ENCODE measurements around the gene TBC1D4. TPM values are rescaled to one million over a fixed set of nuclear protein-coding genes. Genes with fewer than 3 reads are reported as not detected.

TBC1D4 gene
- total and polyA plus RNA-seq, 10 of the 15 experiments (the other 5 are each of a cell fraction or from before 2014, with no cell fraction given): 11.0 to 38.6 (median 25.5) TPM

DNA sequence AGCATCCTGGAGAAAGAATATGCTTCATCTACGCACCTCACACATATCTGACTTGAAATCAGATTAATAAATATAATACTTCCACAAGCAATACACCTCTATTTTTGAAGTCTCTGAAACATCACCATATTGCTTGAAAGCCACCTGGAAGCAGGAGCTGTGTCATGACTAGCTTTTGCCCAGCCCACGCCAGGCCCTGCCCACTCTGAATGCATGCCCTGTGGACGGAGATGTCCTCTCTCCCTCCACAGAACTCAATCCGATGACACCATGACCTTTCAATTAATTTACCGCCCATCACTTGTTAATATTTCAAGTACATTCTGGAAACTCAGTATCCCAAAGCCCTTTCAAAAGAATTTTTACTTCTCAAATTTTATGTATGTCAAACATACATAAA is 108.0 kb downstream of the TBC1D4 start (continued):
- no peak for TF ChIP-seq YY1 (IDR thresholded peaks at IDR 0.05; ENCODE audit: low read depth, low read length)

DNA sequence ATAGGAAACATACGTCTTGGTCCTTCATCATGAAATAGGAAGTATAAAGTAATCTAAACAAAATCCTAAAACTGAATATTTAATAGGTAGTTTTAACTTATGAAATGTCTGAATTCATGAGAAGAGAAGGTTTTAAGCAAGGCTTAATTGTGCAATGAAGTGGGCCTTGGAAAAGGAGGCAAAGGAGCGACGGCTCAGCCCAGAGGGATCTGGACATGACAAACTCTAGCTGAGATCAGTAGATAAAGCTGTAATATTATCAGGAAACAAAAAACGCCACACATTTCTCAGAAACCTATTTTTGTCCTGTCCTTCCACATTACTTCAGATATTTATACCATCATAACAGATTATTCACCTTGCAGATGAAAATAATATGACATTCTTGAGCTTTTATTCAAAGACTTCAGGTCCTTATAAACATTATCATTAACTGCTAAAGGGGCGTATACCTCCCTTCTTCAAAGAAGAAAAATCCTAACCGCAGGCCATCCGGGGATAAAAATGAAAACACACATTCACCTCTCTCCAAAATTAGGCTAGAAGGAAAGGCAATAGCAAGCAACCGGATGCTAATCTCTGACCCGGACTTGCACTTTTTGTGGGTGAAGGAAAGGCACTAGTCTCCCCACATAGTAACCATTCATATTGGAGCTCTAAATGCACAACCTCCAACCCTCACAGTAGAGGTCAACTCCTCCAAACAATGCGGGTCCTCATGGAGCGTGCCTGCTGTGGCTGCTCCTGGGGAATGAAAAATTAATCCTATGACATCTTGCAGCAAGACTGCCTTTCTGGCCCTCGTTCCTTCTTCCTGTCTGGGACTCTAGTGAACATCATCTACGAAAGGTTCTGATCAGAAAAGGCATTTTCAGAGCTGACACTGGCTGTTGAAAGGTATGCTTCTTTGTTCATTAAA is 108.8 kb downstream of the TBC1D4 start:
- TF ChIP-seq, protein P1, sequence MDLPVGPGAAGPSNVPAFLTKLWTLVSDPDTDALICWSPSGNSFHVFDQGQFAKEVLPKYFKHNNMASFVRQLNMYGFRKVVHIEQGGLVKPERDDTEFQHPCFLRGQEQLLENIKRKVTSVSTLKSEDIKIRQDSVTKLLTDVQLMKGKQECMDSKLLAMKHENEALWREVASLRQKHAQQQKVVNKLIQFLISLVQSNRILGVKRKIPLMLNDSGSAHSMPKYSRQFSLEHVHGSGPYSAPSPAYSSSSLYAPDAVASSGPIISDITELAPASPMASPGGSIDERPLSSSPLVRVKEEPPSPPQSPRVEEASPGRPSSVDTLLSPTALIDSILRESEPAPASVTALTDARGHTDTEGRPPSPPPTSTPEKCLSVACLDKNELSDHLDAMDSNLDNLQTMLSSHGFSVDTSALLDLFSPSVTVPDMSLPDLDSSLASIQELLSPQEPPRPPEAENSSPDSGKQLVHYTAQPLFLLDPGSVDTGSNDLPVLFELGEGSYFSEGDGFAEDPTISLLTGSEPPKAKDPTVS (IDR thresholded peaks at IDR 0.05; ENCODE audit: low read depth, low read length): no peak
- TF ChIP-seq HDAC6 (IDR thresholded peaks at IDR 0.05; ENCODE audit: unreplicated experiment) (no peak), NR2C2 (IDR thresholded peaks at IDR 0.05; ENCODE audit: borderline replicate concordance, control insufficient read depth, insufficient read length, low read depth) (no peak), BHLHE40 (IDR thresholded peaks at IDR 0.05; ENCODE audit: borderline replicate concordance in 1 of 2, low read depth in 2 of 2, low read length in 1 of 2) (no peak), PML (IDR thresholded peaks at IDR 0.05; ENCODE audit: low read length) (no peak), RELA (IDR thresholded peaks at IDR 0.05; ENCODE audit: borderline replicate concordance, partially characterized antibody) (no peak), CEBPB (IDR thresholded peaks at IDR 0.05; ENCODE audit: borderline replicate concordance in 1 of 2, low read depth in 2 of 2, low read length in 2 of 2) (no peak), MYB (IDR thresholded peaks at IDR 0.05; ENCODE audit: borderline replicate concordance, low read depth, low read length) (no peak), BRCA1 (IDR thresholded peaks at IDR 0.05; ENCODE audit: low read depth, low read length) (no peak), ZNF384 (IDR thresholded peaks at IDR 0.05; ENCODE audit: borderline replicate concordance, low read depth, low read length) (no peak), POLR2A (IDR thresholded peaks at IDR 0.05; ENCODE audit: low read depth, low read length) (no peak), KDM1A (IDR thresholded peaks at IDR 0.05; ENCODE audit: borderline replicate concordance) (no peak), JUND (IDR thresholded peaks at IDR 0.05; ENCODE audit: low read depth, low read length) (no peak), STAT3 (IDR thresholded peaks at IDR 0.05; ENCODE audit: low read depth, low read length) (no peak), POLR2AphosphoS5 (IDR thresholded peaks at IDR 0.05; ENCODE audit: low read length) (no peak), BMI1 (IDR thresholded peaks at IDR 0.05; ENCODE audit: borderline replicate concordance) (no peak)
- TF ChIP-seq, protein P2, sequence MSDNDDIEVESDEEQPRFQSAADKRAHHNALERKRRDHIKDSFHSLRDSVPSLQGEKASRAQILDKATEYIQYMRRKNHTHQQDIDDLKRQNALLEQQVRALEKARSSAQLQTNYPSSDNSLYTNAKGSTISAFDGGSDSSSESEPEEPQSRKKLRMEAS (IDR thresholded peaks at IDR 0.05; ENCODE audit: low read depth, low read length): no peak
- H3K9ac ChIP-seq (ENCODE audit: control insufficient read depth, insufficient read depth, low read length): no peak overlapping the region

More for the DNA sequence above, 108.8 kb downstream of the TBC1D4 start:
- Histone ChIP-seq H3K27ac (ENCODE audit: control insufficient read depth, insufficient read depth) (no peak overlapping the region), H3K4me3 (no peak overlapping the region), H3K9me3 (replicated peaks; ENCODE audit: control insufficient read depth, insufficient read depth, low read length) (no peaks in the 10 kb centered on the region), H4K20me1 (ENCODE audit: control insufficient read depth, insufficient read depth) (no peaks in the 10 kb centered on the region), H3K4me1 (ENCODE audit: control insufficient read depth, insufficient read depth, low read length) (no peaks in the 10 kb centered on the region; the same call in 1 of the 2 replicates), H2AFZ (ENCODE audit: control insufficient read depth, low read depth, low read length) (no peak overlapping the region), H3K36me3 (ENCODE audit: control insufficient read depth in 2 of 2, insufficient read depth in 2 of 2, low read length in 1 of 2) (no peaks in the 10 kb centered on the region), H3K79me2 (ENCODE audit: control insufficient read depth, insufficient read depth, low read length) (peaks cover 5% of the 10 kb centered on the region), H3K4me2 (ENCODE audit: control insufficient read depth, insufficient read depth) (no peak overlapping the region), H3K27me3 (replicated peaks in 1 of 2; ENCODE audit: control insufficient read depth in 2 of 2, insufficient read depth in 2 of 2, low read length in 1 of 2) (no peaks in the 10 kb centered on the region)
- no peak for ATAC-seq
- in situ Hi-C loops (cut with MboI) (loop anchor here (5.0 kb wide), 2 partner anchors 114 to 174 kb away; partner anchors contain the start of gene UCHL3), intact Hi-C loops (cut with micrococcal nuclease; ENCODE audit: unreplicated experiment) (loop anchor here (1.0 to 10.0 kb wide), 3 partner anchors 110 to 272 kb away; partner anchors contain the start of genes TBC1D4 and UCHL3)
- no TSS peak for BruUV-seq (replicated peaks)
- 51% methylated on average over 13 of the region's 13 CpGs for WGBS (ENCODE audit: insufficient coverage, insufficient replicate concordance, low lambda C conversion rate, missing lambda C conversion rate)
- DNase-seq (ENCODE audit: low read depth, low spot score): no peak
- POLR2A ChIA-PET: interaction anchor here (0.6 to 1.8 kb wide), 6 partner anchors 47 to 478 kb away, joined by 3 to 6 read pairs (median 3); partner anchors contain the start of genes TBC1D4 and UCHL3
- SMC1A ChIA-PET (ENCODE audit: uncharacterized antibody, unreplicated experiment): interaction anchor here (0.8 to 7.3 kb wide), 35 partner anchors 7 to 497 kb away, joined by 3 to 75 read pairs (median 5); partner anchors contain the start of genes TBC1D4 and UCHL3
- RAD21 ChIA-PET (ENCODE audit: unreplicated experiment): interaction anchor here (0.6 to 5.4 kb wide), 14 partner anchors 21 to 323 kb away, joined by 3 to 46 read pairs (median 4); partner anchors contain the start of genes TBC1D4 and UCHL3
- FAIRE-seq: no peak
- CTCF ChIA-PET: interaction anchor here (0.5 to 6.4 kb wide), 39 partner anchors 9 to 492 kb away, joined by 3 to 47 read pairs (median 4); partner anchors contain the start of genes COMMD6, TBC1D4 and UCHL3

All from GM12878 (cell line).